ENCODE measurements around the gene PTGES2.

- no peak for TF ChIP-seq STAT5B (CRISPR knock-in tag; IDR thresholded peaks at IDR 0.05)
- no peak for TF ChIP-seq ZNF511 (CRISPR knock-in tag; IDR thresholded peaks at IDR 0.05)
- TF ChIP-seq CTCF (IDR thresholded peaks at IDR 0.05 in 2 of 3, conservative IDR thresholded peaks at IDR 0.05 in 1 of 3; ENCODE audit: insufficient read depth in 2 of 3, low read depth in 1 of 3, low read length in 3 of 3), result no peak
- TF ChIP-seq POLR2G (IDR thresholded peaks at IDR 0.05; ENCODE audit: low read depth, low read length), result peak; percentile 55
- TF ChIP-seq ZNF740 (CRISPR knock-in tag; IDR thresholded peaks at IDR 0.05), result no peak
- no peak for TF ChIP-seq ZNF740 (tag; IDR thresholded peaks at IDR 0.05)
- no peak for TF ChIP-seq HIVEP1 (CRISPR knock-in tag; IDR thresholded peaks at IDR 0.05)
- TF ChIP-seq REST (IDR thresholded peaks at IDR 0.05; ENCODE audit: borderline replicate concordance), result no peak
- TF ChIP-seq REST (CRISPR knock-in tag; IDR thresholded peaks at IDR 0.05; ENCODE audit: low read depth), result no peak
- no peak for TF ChIP-seq CCAR2 (IDR thresholded peaks at IDR 0.05; ENCODE audit: low read depth, low read length)
- no peak for TF ChIP-seq EZH2 (IDR thresholded peaks at IDR 0.05; ENCODE audit: borderline replicate concordance, low read depth, low read length)
- no peak for TF ChIP-seq JUNB (CRISPR knock-in tag; conservative IDR thresholded peaks at IDR 0.05)
- no peak for TF ChIP-seq TCF7 (IDR thresholded peaks at IDR 0.05; ENCODE audit: borderline replicate concordance)
- no peak for TF ChIP-seq KLF16 (IDR thresholded peaks at IDR 0.05)
Observed at GRCh38 chr9:128106940-128107467, 20.5 kb downstream of the PTGES2 start.
